IMR-90 (cell line): Measurements from ENCODE around the gene NRCAM. TPM values are rescaled to one million over a fixed set of nuclear protein-coding genes. Genes with fewer than 3 reads are reported as not detected.

Experiments used
- ATAC-seq: fragments of 200-7000 bp; cut with Tn5 transposase; 2 replicates; pipeline ENCODE4 v1.9.1; 2020; ENCODE audit warnings: low read depth, mild to moderate bottlenecking, moderate library complexity
- BruUV-seq: library from RNA; stranded (reverse); fragments of 400-500 nt; replicated peaks from 2 replicates; lab custom pipeline; 2021; lab: Mats Ljungman, UMichigan
- CTCF ChIA-PET: fragments of 300-600 bp; formaldehyde crosslinking; extraction: SDS; loops from one replicate; lab custom pipeline; 2021; ENCODE audit warnings: antibody characterized with exemption; lab: Yijun Ruan, JAX
- POLR2A ChIA-PET: fragments of 300-600 bp; sonication (Branson Sonifier 250); formaldehyde crosslinking; loops from one replicate; lab custom pipeline; 2022; ENCODE audit warnings: antibody characterized with exemption; ENCODE audit not compliant: unreplicated experiment; lab: Charles Lee
- DNase-seq: peaks from one replicate; pipeline ENCODE4 v3.0.0; 2013
- H2AFZ ChIP-seq: replicated peaks from 2 replicates; pipeline ENCODE3; 2013; ENCODE audit warnings: low read length, mild to moderate bottlenecking; ENCODE audit not compliant: poor library complexity
- H2AK5ac ChIP-seq: 2 replicates; pipeline ENCODE4 v1.6.1; 2013; ENCODE audit warnings: low read depth, low read length, inconsistent platforms
- H2AK9ac ChIP-seq: replicated peaks from 2 replicates; pipeline ENCODE3; 2013; ENCODE audit warnings: mild to moderate bottlenecking, low read depth, low read length, moderate library complexity; ENCODE audit not compliant: poor library complexity
- H2BK120ac ChIP-seq: 2 replicates; pipeline ENCODE4 v1.6.1; 2013; ENCODE audit warnings: low read depth, low read length, inconsistent platforms
- H2BK15ac ChIP-seq: 3 replicates; pipeline ENCODE4 v1.6.1; 2013; ENCODE audit warnings: low read depth, low read length, inconsistent platforms
- H2BK20ac ChIP-seq: 2 replicates; pipeline ENCODE4 v1.6.1; 2013; ENCODE audit warnings: low read depth, mild to moderate bottlenecking, inconsistent platforms, low read length, moderate library complexity
- H2BK5ac ChIP-seq: 2 replicates; pipeline ENCODE4 v1.6.1; 2013; ENCODE audit warnings: mild to moderate bottlenecking, low read depth, low read length, inconsistent platforms; ENCODE audit not compliant: poor library complexity, severe bottlenecking
- H3K14ac ChIP-seq: replicated peaks from 2 replicates; pipeline ENCODE4 v1.6.1; 2013; ENCODE audit warnings: low read depth, low read length, inconsistent platforms
- H3K18ac ChIP-seq: 2 replicates; pipeline ENCODE4 v1.6.1; 2013; ENCODE audit warnings: low read depth, low read length, control low read depth
- H3K23ac ChIP-seq: 2 replicates; pipeline ENCODE4 v1.6.1; 2013; ENCODE audit warnings: low read depth, low read length, inconsistent platforms
- H3K27ac ChIP-seq: 2 replicates; pipeline ENCODE4 v1.5.1; 2013; ENCODE audit warnings: mild to moderate bottlenecking, control low read depth, low read length; ENCODE audit not compliant: insufficient read depth
- H3K27me3 ChIP-seq: 2 replicates; pipeline ENCODE4 v1.6.1; 2013; ENCODE audit warnings: low read length; ENCODE audit not compliant: control insufficient read depth, insufficient read depth
- H3K36me3 ChIP-seq: 2 replicates; pipeline ENCODE4 v1.6.1; 2013; ENCODE audit warnings: low read length, mixed read lengths; ENCODE audit not compliant: control insufficient read depth, insufficient read depth
- H3K4ac ChIP-seq: 2 replicates; pipeline ENCODE4 v1.6.1; 2013; ENCODE audit warnings: low read depth, low read length, inconsistent platforms
- H3K4me1 ChIP-seq: 2 replicates; pipeline ENCODE4 v1.6.1; 2013; ENCODE audit warnings: low read length, mixed read lengths; ENCODE audit not compliant: control insufficient read depth, insufficient read depth
- H3K4me2 ChIP-seq: 2 replicates; pipeline ENCODE4 v1.6.1; 2013; ENCODE audit warnings: low read depth, mild to moderate bottlenecking, control low read depth, low read length, moderate library complexity
- H3K4me3 ChIP-seq: 2 replicates; pipeline ENCODE4 v1.5.1; 2013; ENCODE audit warnings: low read depth, mild to moderate bottlenecking, control low read depth, low read length, moderate library complexity; ENCODE audit not compliant: insufficient read depth
- H3K56ac ChIP-seq: 2 replicates; pipeline ENCODE4 v1.6.1; 2013; ENCODE audit warnings: low read length, inconsistent platforms; ENCODE audit not compliant: insufficient read depth; ENCODE audit errors: extremely low read depth
- H3K79me1 ChIP-seq, 2 experiments: 2 replicates each; pipeline ENCODE4 v1.6.1; 2013; ENCODE audit warnings: low read length in 2 of 2, inconsistent platforms in 1 of 2, low read depth in 1 of 2
- H3K9ac ChIP-seq: 2 replicates; pipeline ENCODE4 v1.6.1; 2013; ENCODE audit warnings: low read depth, low read length, control low read depth
- H3K9me1 ChIP-seq: 2 replicates; pipeline ENCODE4 v1.6.1; 2013; ENCODE audit warnings: low read length, inconsistent platforms; ENCODE audit not compliant: insufficient read depth
- H3K9me3 ChIP-seq: 2 replicates; pipeline ENCODE4 v1.6.1; 2013; ENCODE audit warnings: low read length; ENCODE audit not compliant: control insufficient read depth, insufficient read depth
- H4K20me1 ChIP-seq: 2 replicates; pipeline ENCODE4 v1.6.1; 2013; ENCODE audit warnings: low read length, inconsistent platforms; ENCODE audit not compliant: insufficient read depth
- H4K5ac ChIP-seq: 2 replicates; pipeline ENCODE4 v1.6.1; 2013; ENCODE audit warnings: mild to moderate bottlenecking, low read depth, low read length, control low read depth
- H4K8ac ChIP-seq, 2 experiments: 2 replicates each; pipeline ENCODE4 v1.6.1; 2013; ENCODE audit warnings: low read depth in 2 of 2, low read length in 2 of 2, control low read depth in 1 of 2, inconsistent platforms in 1 of 2
- H4K91ac ChIP-seq: 2 replicates; pipeline ENCODE4 v1.6.1; 2013; ENCODE audit warnings: low read depth, low read length, inconsistent platforms; ENCODE audit not compliant: insufficient read depth
- BHLHE40 ChIP-seq: fragments of 150-350 bp; IDR thresholded peaks from 2 replicates; pipeline ENCODE4 v1.6.1; 2016; ENCODE audit warnings: mild to moderate bottlenecking, low read depth, low read length
- CEBPB ChIP-seq: IDR thresholded peaks from 2 replicates; pipeline ENCODE4 v1.6.1; 2012; ENCODE audit warnings: low read depth, low read length, improper control_type of control experiment
- CHD1 ChIP-seq: IDR thresholded peaks from 2 replicates; pipeline ENCODE4 v1.6.1; 2012; ENCODE audit warnings: low read depth, low read length, improper control_type of control experiment
- CTCF ChIP-seq: conservative IDR thresholded peaks from 2 replicates; pipeline ENCODE4 v1.5.1; 2012; ENCODE audit warnings: mild to moderate bottlenecking, low read depth, low read length, improper control_type of control experiment
- ELK1 ChIP-seq: fragments of 150-350 bp; IDR thresholded peaks from 2 replicates; pipeline ENCODE4 v1.6.1; 2016; ENCODE audit warnings: low read depth, mild to moderate bottlenecking, low read length, moderate library complexity, borderline replicate concordance
- FOS ChIP-seq: fragments of 150-350 bp; IDR thresholded peaks from 2 replicates; pipeline ENCODE4 v1.6.1; 2016; ENCODE audit warnings: low read depth, low read length
- MAFK ChIP-seq: IDR thresholded peaks from 2 replicates; pipeline ENCODE4 v1.6.1; 2012; ENCODE audit warnings: low read depth, low read length, improper control_type of control experiment
- MAZ ChIP-seq: IDR thresholded peaks from 2 replicates; pipeline ENCODE4 v1.6.1; 2012; ENCODE audit warnings: low read depth, mild to moderate bottlenecking, low read length, improper control_type of control experiment, moderate library complexity, borderline replicate concordance
- MXI1 ChIP-seq: IDR thresholded peaks from 2 replicates; pipeline ENCODE4 v1.6.1; 2012; ENCODE audit warnings: low read depth, mild to moderate bottlenecking, low read length, moderate library complexity, borderline replicate concordance
- NFE2L2 ChIP-seq: fragments of 150-350 bp; IDR thresholded peaks from 2 replicates; pipeline ENCODE4 v1.6.1; 2016; ENCODE audit warnings: low read depth, mild to moderate bottlenecking, low read length
- POLR2A ChIP-seq: IDR thresholded peaks from 2 replicates; pipeline ENCODE4 v1.6.1; 2012; ENCODE audit warnings: mild to moderate bottlenecking, low read depth, low read length
- RAD21 ChIP-seq: IDR thresholded peaks from 2 replicates; pipeline ENCODE4 v1.6.1; 2012; ENCODE audit warnings: low read length, improper control_type of control experiment
- RCOR1 ChIP-seq: IDR thresholded peaks from 2 replicates; pipeline ENCODE4 v1.6.1; 2012; ENCODE audit warnings: mild to moderate bottlenecking, low read length, improper control_type of control experiment; ENCODE audit not compliant: insufficient replicate concordance
- SMC3 ChIP-seq: fragments of 150-350 bp; IDR thresholded peaks from 2 replicates; pipeline ENCODE4 v1.6.1; 2016; ENCODE audit warnings: low read depth, mild to moderate bottlenecking, antibody characterized with exemption, low read length, moderate library complexity
- WGBS, 2 experiments: methylation state at CpG; one replicate each; pipeline versions ENCODE4 v1.1.5 to v1.1.7; 2013; ENCODE audit warnings: missing lambda C conversion rate in 2 of 2; ENCODE audit not compliant: insufficient read length in 1 of 2; ENCODE audit errors: extremely low coverage in 2 of 2; 5-methylcytosine and 5-hydroxymethylcytosine counted together
- dilution Hi-C: fragments of 300-500 bp; cut with HindIII; formaldehyde crosslinking; loops from one replicate; pipeline ENCODE4 v1.14.3; 2018; ENCODE audit warnings: low sequenced_read_pairs; ENCODE audit not compliant: unreplicated experiment
- in situ Hi-C: fragments of 300-500 bp; cut with MboI; formaldehyde crosslinking; loops from 3 replicates; pipeline ENCODE4 v1.14.3; 2019; ENCODE audit warnings: low sequenced_read_pairs, inconsistent platforms, mixed read lengths
- intact Hi-C: fragments of 100-400 bp; cut with micrococcal nuclease; formaldehyde crosslinking; loops from 2 replicates; pipeline ENCODE4 v1.10.0; 2022
- polyA plus RNA-seq, 3 experiments: library from polyadenylated mRNA; depleted of rRNA; stranded (reverse); fragments of >200 nt; gene quantifications; 2 replicates each; pipeline ENCODE4 v1.2.3, GENCODE V29; 2012; ENCODE audit warnings: low replicate concordance in 1 of 3
- total RNA-seq: library from RNA; depleted of rRNA; stranded (reverse); fragments of >200 nt; gene quantifications from 2 replicates; pipeline ENCODE4 v1.2.3, GENCODE V29; 2012
- TF ChIP-seq, protein P1 (sequence below): fragments of 150-350 bp; IDR thresholded peaks from 2 replicates; pipeline ENCODE4 v1.6.1; 2017; ENCODE audit warnings: mild to moderate bottlenecking, antibody characterized with exemption, low read length, low read depth

The NRCAM gene
- total and polyA plus RNA-seq, 2 of the 4 experiments (the other 2 are of a cell fraction), result 0.46 to 1.1 TPM

DNA sequence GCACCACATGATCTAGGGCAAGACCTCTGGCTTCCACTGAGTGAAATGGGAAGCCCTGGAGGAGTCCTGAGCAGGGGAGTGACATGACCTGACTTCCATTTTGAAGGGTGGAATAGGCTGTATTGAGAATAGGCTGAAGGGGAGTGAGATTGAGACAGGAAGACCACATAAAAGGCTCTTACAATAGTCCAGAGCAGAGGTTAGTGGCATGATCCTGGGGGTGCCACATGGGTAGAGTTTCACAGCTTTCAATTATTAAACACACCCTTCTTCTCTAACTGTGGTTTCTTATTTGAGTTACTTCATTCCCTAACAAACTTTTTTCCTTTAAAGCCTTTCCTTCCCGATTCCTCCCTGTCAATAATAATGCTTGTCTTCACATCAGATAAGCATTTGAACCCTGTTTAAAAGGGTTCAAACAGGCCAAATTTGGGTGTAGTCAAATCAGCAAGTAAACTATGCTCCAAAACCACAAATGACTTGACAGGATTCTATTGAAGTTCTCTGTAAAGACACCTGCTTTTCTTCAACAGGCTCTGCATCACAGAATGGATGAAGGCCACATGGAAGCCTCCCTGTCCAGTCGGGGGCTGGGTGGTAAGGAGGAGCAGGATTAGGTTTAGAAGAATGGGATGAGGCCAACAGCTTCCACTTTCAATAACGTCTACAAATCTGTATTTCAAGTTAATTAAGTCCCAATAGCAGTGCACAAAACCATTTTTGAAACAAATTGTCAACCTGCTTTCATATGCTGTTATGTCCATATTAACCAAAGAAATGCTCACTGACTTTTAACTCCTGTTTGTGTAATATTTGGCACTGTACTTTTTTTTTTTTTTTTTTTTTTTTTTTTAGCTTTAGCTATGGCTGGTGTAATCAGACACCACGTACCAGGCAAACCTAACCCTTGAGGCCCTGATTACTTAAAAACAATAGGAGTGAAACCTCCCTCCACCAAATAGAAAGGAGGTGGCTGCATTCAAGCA is 131.9 kb downstream of the NRCAM start:
- no peaks in the 10 kb centered on the region for H3K4me1 ChIP-seq
- H4K8ac ChIP-seq, result no peak overlapping the region
- no peak overlapping the region for H2BK20ac ChIP-seq
- no peak overlapping the region for H2BK15ac ChIP-seq
- no peak overlapping the region for H4K91ac ChIP-seq
- H4K5ac ChIP-seq, result no peak overlapping the region
- POLR2A ChIA-PET, result no interaction called here
- WGBS, 2 experiments, result no CpG with 5 or more reads among the region's 4 CpGs
- H3K14ac ChIP-seq, result no peak overlapping the region
- no peaks in the 10 kb centered on the region for H3K9me1 ChIP-seq
- H3K4me3 ChIP-seq, result no peak overlapping the region
- no peak overlapping the region for H2AK5ac ChIP-seq
- H3K4me2 ChIP-seq, result no peak overlapping the region
- no peak overlapping the region for H3K9ac ChIP-seq
- H3K18ac ChIP-seq, result no peak overlapping the region
- dilution Hi-C loops (no loop called here), intact Hi-C loops (no loop called here), in situ Hi-C loops (no loop called here)
- no peak overlapping the region for H2BK120ac ChIP-seq
- ATAC-seq (no peak), DNase-seq (no peak)
- H3K23ac ChIP-seq, result no peak overlapping the region
- no peak overlapping the region for H2AK9ac ChIP-seq
- no peaks in the 10 kb centered on the region for H3K27me3 ChIP-seq
- CTCF ChIA-PET, result no interaction called here
- no peaks in the 10 kb centered on the region for H3K36me3 ChIP-seq
- H2AFZ ChIP-seq, result no peak overlapping the region
- no peak overlapping the region for H3K4ac ChIP-seq
- H3K27ac ChIP-seq, result no peak overlapping the region
- no peaks in the 10 kb centered on the region for H3K79me1 ChIP-seq
- H4K20me1 ChIP-seq, result no peaks in the 10 kb centered on the region
- H3K9me3 ChIP-seq, result no peaks in the 10 kb centered on the region
- H2BK5ac ChIP-seq, result no peak overlapping the region
- BruUV-seq, result no TSS peak
- H3K56ac ChIP-seq, result no peak overlapping the region
- TF ChIP-seq MXI1 (no peak), SMC3 (no peak), CEBPB (no peak), NFE2L2 (no peak), POLR2A (no peak), RCOR1 (no peak), BHLHE40 (no peak), FOS (no peak), CTCF (no peak), ELK1 (no peak), CHD1 (no peak), MAZ (no peak), RAD21 (no peak), MAFK (no peak)
- TF ChIP-seq, protein P1, sequence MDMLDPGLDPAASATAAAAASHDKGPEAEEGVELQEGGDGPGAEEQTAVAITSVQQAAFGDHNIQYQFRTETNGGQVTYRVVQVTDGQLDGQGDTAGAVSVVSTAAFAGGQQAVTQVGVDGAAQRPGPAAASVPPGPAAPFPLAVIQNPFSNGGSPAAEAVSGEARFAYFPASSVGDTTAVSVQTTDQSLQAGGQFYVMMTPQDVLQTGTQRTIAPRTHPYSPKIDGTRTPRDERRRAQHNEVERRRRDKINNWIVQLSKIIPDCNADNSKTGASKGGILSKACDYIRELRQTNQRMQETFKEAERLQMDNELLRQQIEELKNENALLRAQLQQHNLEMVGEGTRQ, result no peak
